ENCODE results near the gene LPAR2.

Gene LPAR2

GRCh38 chr19:19663256-19664120, 35.5 kb upstream of the LPAR2 start, which contains the start of gene ATP13A1:
Gene ATP13A1 (minus strand): TSS chr19:19663676. CDS start chr19:19663666, 10 bp downstream.
- no peak for TF ChIP-seq CTCF (IDR thresholded peaks at IDR 0.05; ENCODE audit: extremely low read depth, missing control alignments)
- peak; percentile 91 for DNase-seq (ENCODE audit: low spot score)

GRCh38 chr19:19662871-19663255, 34.8 kb upstream of the LPAR2 start:
- no peak for TF ChIP-seq CTCF (IDR thresholded peaks at IDR 0.05; ENCODE audit: extremely low read depth, missing control alignments)

DNA sequence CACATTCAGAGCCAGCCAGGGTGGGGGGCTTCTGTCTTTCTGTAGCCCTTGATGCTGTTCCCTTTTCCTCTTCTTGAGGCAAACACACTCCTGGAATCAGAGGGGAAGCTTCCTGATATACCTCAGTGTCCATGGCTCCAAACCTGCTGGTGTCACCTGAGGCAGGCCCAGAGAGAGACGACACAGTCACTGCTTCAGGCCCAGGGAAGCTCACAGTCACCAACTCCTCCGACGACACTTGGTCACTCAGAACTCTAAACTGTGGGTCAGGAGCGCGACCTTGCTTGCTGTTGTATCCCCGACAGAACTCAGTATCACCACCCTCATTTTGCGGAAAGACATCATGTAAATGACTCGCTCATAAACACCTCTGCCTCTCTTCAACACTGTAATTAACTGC, 34.3 kb upstream of the LPAR2 start:
- DNase-seq (ENCODE audit: low spot score): no peak
- no peak for TF ChIP-seq CTCF (IDR thresholded peaks at IDR 0.05; ENCODE audit: extremely low read depth, missing control alignments)

More at GRCh38 chr19:19662871-19663255, 34.8 kb upstream of the LPAR2 start:
- no peak for DNase-seq (ENCODE audit: low spot score)

DNA sequence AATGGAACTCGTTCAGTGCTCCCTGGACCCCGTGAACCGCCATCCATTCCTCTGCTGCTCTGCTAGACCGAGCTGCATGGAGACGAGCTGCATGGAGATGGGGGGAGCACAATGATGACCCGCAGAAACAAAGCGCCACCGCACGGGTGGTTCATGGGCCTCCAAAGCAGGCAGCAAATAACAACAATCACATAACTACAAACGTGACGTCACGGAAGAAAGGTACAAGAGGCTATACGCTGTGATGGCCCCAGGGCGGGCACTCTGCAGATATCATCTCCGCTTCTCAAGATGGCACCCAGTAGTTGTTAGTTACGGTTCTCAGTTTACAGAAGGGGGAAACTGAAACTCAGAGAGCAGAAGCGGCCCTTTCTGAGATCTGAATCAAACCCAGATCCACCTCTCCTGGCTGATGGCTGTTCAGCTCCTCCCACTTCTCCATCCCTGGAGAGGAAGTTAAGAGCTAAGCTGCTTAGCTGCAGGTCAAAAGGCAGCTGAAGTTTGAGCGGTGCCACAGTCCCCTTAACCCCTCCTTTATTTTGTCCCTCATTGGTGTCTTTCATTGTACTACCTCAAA, 33.7 kb upstream of the LPAR2 start:
- no peak for TF ChIP-seq CTCF (IDR thresholded peaks at IDR 0.05; ENCODE audit: extremely low read depth, missing control alignments)
- peak; percentile 84 for DNase-seq (ENCODE audit: low spot score)

DNA sequence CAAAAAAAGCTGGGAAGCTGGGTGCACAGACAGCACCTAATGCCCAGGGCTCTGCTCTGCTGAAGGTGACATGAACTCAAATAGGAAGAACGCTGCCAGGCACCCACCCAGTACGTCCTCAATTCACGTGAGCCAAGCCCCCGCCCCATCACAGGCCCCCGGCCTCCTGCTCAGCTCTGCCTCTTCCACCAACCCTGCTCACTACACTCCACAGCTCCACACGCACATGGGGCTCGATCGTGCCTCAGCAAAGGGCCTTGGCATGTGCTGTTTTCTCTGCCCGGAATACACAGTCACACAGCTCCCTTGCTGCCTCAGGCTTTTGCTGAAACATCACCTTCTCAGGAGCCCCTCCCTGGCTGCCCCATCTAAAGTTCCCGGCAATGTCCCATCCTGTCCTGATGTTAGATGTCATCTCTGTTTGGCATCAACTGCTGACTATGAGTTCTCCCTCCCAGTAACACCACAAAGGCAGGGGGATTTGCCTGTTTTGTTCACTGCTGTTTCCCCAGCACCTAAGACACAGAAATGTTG, 33.2 kb upstream of the LPAR2 start:
- DNase-seq (ENCODE audit: low spot score): no peak
- TF ChIP-seq CTCF (IDR thresholded peaks at IDR 0.05; ENCODE audit: extremely low read depth, missing control alignments): no peak

DNA sequence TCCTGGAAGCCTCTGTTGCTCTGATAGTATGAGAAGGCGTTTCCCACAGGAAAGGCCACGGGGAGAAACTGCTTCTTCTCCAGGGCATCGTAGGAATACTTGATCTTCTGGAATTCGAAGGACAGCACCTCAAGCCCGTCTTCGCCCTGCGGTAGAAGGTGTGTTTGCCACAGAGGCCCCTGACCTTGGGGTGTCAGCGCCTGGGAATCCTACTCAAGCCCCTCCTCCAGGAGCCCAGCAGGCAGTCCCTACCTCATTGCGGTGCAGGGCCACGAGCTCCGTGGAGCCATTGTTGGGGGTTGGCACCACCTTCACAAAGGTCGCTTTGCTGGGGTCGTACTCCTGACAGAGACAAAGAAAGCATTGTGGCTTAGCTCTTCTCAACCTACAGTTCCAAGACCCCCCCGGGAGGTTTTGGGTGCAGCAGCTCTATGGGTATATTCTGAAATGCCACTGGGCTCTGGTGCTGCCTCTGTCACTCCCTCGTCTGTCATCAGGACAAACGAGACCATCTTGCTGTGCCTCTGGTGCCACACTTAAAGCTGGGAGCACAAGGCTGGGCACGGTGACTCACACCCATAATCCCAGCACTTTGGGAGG, 31.7 kb upstream of the LPAR2 start:
- DNase-seq (ENCODE audit: low spot score): no peak
- no peak for TF ChIP-seq CTCF (IDR thresholded peaks at IDR 0.05; ENCODE audit: extremely low read depth, missing control alignments)

- no peak for TF ChIP-seq CTCF (IDR thresholded peaks at IDR 0.05; ENCODE audit: extremely low read depth, missing control alignments)
These were observed 29.4 kb upstream of the LPAR2 start for GRCh38 chr19:19657397-19657783.

More at GRCh38 chr19:19657397-19657783, 29.4 kb upstream of the LPAR2 start:
- no peak for DNase-seq (ENCODE audit: low spot score)
